ENCODE data around the gene OTULIN.

Gene OTULIN

DNA sequence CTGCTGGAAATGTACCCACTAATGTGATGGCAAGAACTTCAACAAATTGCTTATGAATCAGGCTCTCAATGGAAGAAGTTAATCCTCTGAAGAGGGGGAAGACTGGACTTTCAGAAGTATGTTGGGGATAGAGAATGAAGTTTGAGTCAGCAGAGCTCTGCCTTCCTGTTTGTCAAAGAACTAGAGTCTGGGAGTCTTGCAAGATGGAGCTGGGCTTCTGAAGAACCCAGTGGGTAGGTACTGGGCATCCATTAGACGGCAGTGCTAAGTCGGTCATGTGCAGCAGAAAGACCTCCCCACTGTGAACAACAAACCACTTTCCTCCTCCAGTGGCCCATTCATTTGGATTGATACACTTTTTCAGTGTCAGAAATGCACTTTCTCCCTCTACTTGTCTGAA lies 34.6 kb downstream of the OTULIN start:
- DNase-seq, result no peak

DNA sequence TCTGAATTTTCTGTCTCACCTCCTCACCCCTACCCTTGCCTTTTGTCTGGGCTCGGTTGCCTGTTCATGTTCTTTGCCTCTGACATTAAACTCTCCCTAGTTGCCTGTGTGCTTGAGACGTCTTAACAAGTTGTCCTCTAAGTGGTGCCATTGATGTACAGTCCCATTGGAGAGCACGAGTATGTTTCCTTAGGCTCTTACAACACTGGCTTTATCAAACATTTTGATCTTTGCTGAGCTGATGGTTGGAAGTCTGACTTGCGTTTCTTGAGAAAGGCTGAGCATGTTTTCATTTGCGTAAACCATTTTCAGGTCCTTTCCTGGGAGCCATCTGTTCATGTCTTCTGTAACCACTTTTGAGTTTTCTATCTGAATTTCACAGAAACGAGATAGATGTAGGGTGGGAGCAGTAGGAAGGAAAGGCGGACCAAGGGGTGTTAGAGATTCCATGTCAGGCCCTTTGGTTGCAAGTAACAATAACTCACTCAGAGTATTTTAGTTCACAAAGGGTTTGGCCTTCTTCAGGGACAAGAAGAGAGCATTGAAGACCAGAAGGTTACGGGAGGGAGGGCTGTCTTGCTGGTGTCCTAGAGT lies 35.4 kb downstream of the OTULIN start:
- DNase-seq, result no peak

DNA sequence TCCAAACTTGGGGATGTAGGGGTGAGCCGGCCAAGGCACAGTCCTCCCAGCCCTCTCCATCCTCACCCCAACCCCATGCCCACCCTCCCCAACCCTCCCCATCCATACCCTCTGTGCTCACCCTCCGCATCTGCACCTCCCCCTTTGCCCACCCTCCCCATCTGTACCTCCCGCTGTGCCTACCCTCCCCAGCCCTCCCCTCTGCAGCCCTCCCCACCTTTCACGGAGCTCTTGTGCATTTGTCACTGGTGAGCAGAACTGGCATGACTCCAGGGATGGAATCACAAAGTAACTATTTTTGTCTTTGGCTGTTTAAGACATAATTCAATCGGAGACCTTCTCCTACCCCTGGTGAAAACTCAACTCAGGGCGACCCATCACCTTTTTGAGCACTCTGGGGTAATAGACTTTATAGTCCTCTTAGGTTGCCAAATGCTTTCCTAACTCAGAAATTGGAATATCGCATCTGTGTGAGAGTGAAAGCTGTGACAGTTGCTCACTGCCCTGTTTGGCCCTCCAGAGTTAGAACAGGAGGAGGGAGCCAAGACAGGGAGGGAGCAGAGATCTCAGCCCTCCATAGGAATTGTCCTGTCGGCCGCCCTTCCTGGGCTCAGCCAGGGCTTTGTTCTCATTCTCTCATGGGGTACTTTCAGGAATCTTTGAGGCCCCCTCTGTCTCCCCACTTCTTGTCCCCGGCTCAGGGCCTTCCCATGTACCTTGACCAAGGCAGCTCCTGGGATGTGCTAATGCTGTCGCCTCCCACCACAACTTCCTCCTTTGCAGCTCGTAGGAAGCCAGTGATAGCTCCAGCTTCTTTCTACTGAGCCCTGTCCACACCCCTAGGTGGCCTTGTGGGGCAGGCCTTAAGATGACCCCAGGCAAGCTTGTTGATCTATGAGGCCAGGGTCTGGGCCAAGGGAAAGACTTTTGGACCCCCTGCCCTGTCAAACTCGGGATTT lies 36.2 kb downstream of the OTULIN start:
- no peak for DNase-seq

DNA sequence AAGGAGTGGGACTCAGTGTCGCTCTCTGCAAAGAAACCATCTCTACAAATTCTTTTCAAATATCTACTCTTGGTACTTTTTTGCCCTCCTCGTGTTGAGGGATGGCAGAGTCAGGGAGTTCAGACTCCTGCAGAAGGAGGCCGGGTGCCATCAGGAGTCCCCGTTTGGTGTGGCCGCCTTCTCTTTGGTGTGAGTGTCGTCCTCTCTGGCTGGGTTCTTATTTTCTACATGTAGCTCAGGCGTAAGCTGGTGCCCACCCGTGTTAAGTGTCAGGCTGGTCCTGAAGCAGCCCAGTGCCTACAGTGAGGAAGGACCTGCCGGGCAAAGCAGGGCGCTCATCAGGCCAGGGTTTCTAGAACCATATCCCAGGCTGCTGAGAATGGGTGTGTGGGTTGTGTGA lies 37.0 kb downstream of the OTULIN start:
- no peak for DNase-seq

DNA sequence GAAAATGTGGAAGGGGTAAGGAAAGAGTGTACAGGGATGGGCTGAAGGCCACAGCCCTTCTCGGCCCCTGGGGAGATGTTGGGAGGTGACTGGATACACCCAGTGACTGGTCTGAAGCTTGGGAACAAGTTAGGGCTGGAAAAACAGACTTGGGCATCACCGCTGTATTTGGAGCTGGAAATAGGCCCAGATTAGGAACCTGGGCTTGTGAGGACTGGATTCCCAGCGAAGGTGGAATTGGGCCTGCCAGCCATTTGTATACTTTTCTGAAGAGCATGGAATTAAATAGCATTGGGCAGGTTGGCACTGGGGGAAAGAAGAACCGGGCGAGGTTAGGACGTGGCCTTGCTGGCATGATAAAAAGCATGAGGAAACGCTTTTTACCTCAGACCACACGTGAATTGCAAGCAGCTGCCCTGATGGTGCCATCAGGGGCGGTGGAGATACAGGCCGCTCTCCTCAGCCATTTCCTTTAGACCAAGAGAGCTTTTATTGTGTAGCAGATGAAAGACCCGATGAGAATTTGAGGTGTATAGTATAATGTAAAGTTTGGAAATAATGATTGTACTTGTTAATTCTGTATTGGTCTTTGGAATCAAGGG lies 37.8 kb downstream of the OTULIN start:
- DNase-seq, result no peak

DNA sequence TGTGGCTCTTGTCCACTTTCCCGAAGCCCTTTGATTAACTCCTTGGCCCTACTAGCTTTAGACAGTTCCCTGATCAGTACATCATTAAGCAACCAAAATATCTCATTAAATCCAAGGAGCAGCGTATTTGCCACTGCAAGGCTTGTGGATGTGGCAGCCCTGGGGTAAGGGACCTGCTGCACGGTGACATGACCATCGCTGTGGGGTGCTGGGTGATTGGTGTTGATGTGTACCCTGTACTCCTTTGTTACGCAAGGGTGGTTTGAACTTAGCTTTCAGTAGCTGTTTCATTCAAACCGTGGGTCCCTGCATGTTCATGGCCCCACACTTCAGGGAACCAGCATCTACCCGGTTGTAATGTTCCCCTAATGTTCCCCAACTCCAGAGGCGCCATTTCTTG lies 41.0 kb downstream of the OTULIN start:
- no peak for DNase-seq

DNA sequence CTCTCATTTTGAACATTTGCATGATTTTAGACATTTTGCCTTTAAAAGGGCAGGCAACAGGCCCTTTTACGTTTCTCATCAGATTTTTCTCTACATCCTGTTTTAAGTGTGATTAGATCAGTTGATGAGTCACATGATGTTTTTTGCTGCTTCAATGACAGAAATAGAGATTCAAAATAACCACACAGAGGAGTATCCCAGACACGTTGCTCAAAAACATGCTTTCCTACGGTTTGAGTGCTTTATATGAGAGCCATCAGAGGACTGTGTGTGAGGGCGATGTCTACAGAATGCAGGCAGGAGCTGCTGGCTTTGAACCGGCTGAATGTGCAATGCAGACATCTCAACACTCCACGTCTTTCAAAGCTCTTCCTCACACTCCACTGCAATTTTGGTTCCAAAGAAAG lies 42.1 kb downstream of the OTULIN start:
- DNase-seq, result no peak

DNA sequence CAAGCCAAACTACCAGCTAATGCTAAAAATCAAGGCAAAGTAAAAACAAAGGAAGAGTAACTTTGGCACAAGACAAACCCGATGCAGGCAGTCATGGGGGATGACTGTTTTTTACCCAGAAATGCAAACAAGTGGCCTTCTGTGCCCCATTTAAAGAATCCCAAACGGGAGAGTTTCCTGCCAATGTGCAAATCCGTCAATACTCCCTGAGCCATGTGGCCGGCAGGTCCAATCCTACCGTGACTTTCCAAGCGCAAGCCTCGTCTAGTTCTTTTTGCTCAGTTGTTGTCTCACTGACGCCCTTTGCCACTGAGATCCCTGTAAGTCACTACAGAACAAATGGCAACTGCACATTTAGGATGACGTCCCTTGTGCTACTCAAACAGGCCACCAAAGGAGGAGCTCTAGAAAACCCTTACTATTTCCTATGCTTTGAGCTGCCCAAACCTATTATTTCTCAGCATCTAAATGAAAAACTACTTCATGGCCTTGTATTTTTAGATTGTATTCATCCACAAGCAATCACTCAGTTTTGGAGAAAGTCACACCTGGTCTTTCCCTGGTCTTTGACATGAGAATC lies 43.4 kb downstream of the OTULIN start:
- no peak for DNase-seq

DNA sequence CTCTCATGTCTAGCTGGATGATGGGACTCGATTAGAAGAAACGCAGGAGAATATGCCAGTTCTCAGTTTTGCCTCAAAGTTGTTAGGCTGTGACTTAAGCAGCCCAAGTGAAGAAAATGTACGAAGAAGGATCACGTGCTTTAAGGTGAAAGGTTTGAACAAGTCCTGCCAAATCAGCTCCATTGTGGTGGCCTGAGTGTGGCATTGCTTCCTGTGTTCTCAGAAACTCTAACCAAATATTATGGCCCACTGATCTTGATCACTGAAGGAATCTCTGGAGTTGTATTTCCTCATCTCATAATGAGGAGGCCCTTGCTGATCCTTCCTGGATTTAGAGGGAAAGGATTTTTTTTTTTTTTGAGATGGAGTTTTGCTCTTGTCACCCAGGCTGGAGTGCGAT lies 44.0 kb downstream of the OTULIN start:
- DNase-seq, result no peak

DNA sequence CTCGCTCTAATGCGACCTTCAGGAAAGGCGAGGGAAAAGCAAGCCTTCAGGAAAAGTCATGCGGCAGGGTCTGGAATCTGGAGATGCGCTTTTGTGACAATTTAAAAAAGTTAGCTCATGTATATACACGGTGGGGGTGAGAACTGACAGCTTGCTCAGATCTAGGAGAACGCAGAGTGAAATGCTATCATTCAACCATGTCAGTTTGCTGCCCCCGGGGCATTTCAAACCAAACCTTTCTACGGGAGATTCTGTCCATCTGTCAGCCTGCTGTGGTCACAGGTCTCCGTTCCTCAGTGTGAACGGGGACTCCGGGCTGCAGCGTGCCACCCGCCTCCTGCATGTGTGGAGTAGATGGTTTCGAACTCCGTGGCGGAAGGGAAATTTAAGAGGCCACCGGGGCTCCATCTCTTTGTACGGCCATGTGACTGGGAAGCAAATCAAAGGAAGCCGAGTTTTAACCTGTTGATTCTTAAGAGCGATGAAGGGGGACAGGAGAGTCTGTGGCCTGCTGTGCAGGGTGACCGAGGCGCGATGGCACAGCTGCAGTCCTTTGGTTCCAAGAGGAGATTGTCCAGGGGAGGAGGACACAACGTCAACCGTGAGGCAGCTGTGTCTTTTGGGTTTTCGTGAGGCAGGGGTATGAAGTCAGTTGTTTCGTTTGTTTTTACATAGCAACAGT lies 45.9 kb downstream of the OTULIN start:
- DNase-seq, result no peak

DNA sequence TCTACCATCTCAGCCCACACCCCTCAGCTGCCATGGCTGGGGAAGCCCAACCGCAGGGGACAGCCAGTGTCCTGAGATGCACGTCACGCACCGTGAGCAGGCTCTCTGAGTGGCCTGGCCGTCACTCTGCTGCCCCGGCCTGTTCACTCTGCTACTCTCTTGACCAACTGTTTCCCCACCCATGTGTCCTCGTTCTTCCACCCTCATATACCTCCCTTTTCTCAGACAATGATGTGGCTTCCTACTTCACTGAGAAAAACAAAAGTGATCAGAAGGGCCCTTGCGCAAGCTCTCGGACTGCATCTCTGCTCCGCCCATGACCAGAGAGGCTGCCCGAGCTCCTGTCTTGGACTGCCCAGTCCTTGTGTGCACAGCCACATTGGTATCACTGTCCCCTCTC lies 47.6 kb downstream of the OTULIN start:
- DNase-seq, result no peak

DNA sequence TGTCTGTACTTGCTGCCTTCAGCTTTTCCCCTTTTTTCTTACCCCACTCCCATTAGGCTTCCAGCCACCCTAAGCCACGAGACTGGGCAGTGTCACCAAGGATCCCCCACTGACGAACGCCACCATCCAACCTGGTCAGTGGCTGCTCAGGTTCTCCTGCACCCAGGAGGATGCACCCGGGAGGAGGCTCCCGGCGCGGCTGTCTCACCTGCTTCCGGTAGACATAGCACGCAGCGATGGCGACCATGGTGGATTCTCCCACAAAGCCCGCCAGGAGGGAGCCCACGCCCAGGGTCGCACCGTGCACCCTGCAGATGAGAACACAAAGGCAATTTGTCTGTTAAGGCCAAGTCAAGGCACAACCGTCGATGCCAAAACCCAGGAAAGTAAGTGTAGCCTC lies 48.1 kb downstream of the OTULIN start:
- DNase-seq, result no peak

DNA sequence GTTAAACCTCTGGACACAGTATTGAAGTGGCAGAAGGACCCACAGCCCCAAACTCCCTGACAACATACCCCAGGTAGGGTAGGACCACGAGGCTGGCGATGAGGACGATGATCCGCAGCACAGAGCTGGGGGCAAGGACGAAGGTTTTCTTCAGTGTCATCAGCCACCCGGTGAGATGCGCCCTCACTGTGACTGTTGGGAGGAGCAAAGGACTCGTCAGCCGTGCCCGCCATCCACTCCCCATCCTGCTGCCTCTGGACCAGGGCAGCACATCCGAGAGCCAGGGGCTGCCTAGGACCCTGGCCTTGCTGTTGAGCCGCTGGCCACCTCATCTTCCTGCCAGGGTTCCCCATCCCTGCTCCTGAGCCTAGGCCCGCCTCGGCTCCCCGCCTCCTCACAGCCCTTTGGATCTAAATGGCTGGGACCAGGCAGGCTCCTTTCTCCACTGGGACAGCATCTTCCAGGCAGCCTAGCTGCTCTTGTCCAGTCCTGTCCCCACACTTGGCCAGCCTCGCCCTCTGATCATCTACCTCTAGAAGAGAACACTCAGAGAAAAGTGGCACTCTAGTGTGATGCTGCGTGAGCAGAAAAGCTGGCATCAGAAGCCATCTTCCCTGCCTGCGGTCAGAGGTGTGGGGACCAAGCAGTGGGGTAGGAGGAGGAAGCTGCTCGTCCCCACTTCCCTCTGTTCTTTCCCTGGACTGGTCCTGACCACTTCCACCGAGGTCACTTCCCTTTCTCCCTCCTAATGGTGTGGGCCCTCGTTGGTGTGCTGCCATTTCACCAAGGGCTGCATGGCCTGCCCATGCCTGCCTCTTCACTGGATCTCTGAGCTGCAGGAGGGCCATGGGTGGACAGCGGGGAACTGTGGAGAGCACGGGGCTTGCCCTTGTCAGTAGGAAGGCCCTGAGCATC lies 49.2 kb downstream of the OTULIN start:
- no peak for DNase-seq

DNA sequence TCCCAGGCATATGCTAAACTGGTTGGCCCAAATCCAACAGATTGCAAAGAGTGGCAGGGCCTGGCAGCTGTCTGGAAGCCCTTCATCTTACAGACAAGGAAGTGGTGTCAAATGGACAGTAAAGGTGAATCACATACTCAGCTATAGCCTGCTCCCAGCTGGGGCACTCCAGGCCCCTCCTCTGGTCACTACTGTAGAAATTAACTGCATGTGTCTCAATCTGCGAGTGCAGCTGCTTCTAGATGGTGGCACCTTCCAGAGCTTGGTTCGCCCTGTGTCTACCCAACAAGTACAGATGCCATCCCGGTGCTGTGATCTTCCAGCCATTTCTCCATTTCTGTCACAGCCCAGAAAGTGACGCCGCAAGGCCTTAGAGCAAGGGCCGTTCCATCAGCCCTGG lies 50.2 kb downstream of the OTULIN start:
- no peak for DNase-seq

DNA sequence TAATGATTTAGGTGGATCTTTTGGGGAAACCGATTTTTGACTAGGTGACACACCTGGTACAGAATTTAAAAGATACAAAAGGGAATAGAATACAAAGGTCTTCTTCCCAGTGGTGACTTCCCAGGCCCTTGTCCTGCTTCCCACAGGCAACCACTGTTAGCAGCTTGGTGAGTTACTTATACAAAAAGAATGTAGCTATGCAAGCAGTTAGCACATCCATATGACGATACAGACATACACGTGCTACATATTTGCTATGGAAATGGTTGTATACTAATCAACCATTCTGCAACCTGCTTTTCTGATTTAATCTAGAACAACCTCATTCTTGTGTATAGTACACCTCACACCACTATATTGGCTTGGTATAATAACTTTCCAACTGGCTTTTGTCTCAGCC lies 51.0 kb downstream of the OTULIN start:
- DNase-seq, result no peak

DNA sequence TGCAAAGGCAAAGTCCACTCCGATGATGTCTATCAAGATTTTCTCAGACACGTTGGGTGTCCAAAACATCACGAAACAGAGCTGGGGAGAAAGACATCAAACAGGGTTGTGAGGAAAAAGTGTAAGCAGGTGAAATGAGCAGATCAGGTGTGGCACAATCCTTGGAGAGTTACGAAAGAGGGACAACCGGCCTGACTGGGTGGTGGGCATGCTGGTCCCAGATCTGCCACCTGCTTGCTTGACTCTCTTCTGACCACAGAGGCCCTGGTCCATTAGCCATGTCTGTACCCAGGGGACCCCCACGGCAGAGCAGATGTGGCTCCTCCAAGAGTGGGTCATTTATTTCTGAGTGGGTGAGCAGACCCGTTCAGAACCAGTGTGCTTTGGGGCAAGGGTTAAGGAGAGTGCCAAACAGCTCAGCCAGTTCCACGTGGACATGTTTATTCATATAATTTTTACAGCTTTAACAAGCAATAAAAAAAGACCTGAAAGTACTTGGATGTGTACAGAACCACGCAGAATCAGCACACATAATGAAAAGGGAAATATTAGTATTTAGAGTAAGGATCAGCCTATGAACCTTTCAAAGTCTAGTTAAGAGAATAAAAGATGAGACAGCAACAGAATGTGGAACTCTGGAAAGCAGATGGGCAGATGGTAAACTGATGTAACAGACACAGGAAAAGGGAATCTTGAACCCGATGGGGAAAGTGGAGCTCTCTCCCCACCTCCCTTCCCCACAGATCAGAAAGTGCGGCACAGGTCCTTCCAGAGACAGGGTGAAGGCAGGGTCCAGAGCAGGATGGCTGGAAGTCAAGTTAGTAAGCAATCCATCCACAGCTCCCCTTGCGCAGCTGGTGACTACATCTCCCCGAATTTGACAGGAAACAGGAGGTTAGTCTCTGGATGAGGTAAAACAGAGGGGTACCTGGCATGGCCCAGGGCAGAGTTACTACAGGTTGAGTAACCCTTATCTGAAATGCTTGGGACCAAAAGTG lies 52.5 kb downstream of the OTULIN start:
- no peak for DNase-seq

DNA sequence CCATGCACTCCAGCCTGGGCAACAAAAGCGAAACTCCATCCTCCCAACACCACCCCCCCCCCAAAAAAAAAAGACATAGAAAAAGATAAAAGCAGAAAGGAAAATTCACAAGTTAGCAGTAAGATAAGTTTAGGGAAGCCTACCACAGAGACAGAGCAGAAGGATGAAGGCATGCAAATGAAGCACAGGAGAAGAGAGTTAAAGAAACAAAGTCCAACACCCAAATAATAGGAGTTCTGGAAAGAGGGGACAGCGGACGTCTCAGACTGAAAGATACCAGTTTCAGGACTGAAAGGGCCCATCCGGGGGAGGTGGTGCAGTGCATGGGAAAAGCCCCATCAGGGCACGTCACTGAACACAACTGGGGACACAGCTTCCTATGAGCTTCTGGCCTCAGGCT lies 54.3 kb downstream of the OTULIN start:
- DNase-seq, result no peak

DNA sequence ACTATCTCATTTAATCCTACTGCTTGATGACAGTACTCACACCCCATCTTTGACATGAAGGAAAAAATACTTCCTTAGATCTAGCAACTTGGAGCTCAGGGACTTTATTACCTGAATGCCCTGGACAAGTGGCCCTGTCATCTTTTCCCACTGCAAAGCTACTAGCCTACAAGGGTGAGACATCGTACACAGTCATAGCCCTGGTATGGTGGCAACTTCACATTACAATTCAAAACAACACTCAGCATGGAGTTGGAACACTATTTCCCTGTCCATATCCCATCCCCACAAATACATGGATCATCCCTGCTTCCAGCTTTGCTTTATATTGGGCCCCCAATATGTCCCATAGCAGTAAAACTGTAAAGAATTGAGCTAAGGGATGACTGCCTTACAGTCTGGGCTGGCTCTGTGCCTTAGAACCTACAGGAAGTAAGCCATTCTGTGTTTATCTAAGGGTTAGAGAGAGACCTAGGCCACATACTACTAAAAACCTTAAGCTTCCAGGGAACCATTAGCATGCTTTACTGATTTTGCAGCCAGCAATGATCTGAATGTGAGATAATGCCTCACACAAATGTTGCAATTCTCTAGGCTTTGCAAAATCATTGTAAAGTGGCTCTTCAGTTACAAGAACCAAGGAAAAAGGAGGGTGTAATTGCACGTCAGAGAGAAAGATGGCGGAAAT lies 55.9 kb downstream of the OTULIN start:
- no peak for DNase-seq

DNA sequence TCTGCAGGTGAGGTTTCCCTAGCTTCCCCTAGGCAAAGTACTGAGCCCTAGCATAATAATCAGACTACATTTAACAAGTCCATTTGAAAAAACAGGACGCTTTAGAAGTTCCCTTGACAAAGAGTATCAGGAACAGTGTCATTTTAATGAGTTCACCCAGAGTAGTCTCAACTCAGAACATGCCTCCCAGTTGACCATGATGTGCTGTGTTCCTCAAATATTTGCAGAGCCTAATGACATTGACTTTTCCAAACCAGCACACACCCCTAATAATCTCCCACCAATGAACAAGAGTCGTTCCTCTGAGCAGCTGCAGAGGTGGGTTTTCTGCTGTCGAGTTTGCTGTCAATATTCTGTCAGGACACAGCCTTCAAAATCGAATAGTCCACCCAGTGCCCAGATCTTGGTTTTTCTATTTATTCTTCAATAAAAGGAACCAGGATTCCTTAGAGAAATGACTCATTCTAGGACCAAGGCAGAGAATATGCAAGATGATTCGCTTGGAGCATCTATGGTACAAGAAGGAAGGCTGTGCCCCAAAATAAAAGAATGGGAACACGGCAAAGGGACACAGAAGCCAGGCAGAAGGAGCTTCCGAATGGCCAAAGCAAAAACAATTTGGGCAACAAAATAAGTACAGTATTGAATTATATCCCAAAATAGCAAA lies 57.6 kb downstream of the OTULIN start:
- no peak for DNase-seq

DNA sequence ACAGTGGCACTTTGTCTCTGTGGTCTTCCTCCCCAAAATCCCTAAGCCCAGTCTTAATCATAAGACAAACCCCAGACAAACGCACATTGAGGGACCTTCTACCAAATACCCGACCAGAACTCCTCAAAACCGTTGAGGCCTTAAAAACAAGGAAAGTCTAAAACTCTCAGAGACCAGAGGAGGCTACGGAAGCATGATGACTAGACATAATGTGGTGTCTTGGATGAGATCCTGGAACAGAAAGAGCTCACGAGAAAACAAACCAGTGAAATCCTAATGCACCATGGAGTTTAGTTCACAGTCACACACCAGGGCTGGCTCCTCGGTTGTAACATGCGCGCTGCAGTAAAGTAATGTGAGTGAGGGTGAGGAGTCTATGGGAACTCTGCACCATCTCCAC lies 58.4 kb downstream of the OTULIN start:
- no peak for DNase-seq
